ENCODE results near the gene FBXO48.
A peak's percentile ranks its signal among the peaks of the same experiment; 100 is the strongest.

The FBXO48 gene

DNA sequence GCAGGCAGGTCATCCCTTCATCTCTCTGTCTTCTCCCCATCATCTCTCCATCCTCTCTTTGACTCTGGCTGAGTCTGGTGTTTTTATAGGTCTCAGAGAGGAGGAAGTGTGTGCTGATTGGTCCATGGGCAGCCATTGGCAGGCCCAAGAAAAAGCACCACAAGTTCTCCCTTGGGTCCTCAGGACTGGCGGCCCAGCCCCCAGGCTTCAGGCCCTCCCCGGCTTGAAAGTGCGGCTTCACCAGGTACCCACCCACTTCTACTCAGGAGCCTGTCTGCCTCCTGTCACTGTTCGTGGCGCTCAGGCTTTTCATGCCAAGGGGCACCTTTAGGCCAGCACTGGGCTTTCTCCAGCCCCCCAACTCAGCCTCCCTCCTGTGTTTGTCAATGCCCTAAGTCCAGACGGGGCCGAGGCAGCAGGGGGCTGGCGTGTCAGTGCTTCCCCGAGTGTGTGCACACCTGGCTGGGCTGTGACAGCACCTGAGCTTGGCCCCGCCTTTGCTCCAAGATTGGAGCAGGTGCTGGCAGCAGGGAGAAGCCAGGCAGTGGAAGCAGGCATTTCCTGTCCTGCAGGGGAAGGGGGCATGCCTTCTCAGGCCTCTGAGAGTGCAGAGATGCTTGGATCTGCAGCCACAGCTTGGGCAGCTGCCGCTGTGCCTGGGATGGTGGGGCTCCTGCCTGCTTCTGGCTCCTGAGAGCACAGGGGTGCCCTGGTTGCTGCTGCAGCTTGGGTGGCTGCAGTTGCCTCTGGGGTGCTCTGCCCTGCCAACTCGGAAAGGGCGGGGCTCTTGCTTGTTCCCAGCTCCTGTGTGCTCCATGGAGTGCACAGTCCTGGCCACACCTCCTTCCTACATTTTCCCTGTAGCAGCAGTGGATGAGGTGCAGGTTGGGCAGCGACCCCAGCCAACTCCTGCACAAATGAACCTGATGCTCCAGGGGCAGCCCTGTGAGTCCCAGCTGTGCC lies 34.1 kb downstream of the FBXO48 start:
- no peak for DNase-seq

DNA sequence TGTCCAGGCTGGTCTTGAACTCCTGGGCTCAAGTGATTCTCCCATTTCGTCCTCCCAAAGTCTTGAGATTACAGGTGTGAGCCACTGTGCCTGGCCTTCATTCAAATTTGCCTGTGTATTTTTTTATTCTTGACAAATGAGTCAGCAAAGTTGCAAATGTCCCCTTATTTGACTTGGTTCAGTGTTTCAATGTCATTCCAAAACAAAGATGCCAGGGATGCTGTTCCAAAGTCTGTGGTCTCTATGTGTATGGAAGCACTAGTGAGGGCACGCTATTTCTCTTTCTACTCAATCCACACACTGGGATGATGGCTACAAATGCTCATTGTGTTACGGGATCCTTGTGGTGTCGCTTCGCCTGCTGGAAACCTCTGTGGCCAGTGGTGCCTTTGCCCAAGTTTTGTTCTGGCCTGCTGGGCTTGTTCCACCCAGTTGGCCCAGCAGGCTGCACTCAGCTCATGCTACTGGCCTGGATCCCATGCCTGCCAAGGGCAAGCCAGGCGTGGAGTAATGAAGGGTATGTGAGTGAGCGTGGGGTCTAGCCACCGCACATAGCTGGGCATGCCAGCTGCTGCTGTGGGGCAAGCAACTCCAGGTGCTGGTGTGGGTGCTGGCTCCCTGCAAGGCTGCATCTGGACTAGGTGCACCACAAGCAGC lies 35.6 kb downstream of the FBXO48 start:
- DNase-seq, result no peak

GRCh38 chr2:68429311-68429826 lies 37.7 kb downstream of the FBXO48 start:
- DNase-seq, result no peak

DNA sequence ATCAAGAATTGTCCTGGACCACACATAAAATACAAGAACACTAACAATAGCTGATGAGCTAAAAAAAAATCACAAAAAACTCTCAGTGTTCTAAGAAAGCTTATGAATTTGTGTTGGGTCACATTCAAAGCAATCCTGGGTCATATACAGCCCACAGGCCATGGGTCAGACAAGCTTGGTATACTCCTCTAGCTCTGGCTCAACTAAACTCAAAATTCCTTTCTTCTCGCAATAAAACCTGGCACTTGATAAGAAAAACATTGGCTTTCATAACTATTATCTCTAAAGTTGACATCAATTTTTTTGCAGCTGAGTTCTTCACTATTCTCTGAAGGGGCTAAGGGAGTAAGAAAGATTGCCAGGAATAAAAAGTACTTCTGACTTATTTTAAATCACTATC lies 38.3 kb downstream of the FBXO48 start:
- no peak for DNase-seq

DNA sequence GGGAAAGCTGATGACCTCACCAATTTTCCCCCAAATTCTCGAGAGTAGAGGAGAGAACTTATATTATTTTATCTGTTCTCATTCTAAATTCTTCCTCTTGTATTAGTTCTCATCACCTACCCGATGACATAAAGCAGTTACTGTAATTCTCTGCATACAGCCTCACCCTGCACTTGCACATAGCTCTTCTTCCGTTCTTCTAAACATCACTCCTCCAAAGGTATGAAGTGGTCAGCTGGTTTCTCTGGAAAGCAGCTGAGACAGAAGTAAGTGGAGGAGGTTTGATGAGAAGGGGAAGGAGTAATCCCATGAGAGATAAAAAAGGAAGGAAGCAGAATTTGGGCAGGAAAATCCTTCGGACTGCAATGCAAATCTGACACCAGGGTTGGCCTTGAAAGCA lies 39.0 kb downstream of the FBXO48 start:
- DNase-seq, result no peak

DNA sequence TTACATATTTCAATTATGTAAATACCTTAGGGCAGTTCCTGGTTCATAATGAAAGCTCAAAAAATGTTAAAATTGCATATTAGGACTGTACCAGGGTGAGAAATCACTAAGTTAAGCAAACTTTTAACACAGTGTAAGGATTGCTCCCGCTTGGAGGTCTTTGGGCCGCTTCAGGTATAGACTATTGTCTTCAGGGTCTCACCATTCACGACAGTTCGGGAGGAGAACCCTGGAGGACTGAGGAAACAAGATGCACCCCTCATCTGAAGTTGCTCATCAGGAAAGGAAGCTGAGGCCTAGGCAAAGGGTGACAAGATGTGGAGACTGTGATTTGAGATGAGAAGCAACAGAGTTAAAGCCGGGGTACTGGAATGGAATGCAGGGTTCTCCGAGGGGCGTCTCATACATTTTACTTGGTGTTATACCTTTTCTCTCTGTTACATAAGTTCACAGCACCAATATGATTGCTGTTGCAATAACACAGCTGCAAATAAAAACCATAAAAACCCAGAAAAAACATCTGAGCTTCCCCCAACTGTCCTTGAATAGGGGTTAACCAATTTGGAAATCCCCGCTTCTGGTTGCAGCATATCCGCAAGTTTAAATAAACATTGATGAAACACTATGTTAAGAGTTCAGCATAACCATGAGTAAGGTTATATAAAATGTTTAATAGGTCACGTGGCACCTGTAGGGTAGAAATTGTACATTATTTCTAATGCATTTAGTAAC lies 40.1 kb downstream of the FBXO48 start:
- DNase-seq, result peak; percentile 35 to 71

GRCh38 chr2:68426446-68426845 lies 40.6 kb downstream of the FBXO48 start:
- no peak for DNase-seq

GRCh38 chr2:68425503-68425902 lies 41.6 kb downstream of the FBXO48 start:
- DNase-seq, result no peak

DNA sequence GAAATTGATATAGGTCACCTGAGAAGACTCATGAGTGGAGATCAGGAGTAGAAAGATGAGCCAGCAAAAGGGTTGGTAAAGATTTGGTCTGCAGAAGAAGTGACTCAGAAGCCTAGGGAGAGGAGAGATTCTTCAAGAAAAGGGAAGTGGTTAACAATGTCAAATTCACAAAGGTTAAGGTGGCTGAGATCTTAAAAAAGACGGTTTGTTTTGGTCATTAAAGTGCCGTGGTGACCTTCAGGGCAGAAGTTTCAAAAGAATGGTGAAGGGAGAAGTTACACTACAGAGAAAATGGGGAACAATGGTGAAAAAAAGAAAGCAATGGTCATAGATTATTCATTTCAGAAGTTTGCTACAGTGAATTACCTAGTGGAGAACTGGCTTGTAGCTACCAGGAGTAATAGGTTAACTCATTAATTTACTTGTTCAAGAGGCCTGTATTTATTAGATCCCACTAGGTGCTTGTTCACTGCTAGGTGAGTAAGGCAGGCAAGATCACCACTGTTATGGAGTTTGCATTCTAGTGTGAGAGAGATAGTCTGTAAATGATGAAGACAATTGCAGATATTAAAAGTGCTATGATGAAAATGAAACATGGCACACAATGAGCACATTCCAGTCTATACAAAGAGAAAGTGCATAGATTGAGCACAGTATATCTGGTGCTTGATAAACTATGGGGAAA lies 43.0 kb downstream of the FBXO48 start:
- peak in 1 of 2 donors; percentile 41 for DNase-seq

DNA sequence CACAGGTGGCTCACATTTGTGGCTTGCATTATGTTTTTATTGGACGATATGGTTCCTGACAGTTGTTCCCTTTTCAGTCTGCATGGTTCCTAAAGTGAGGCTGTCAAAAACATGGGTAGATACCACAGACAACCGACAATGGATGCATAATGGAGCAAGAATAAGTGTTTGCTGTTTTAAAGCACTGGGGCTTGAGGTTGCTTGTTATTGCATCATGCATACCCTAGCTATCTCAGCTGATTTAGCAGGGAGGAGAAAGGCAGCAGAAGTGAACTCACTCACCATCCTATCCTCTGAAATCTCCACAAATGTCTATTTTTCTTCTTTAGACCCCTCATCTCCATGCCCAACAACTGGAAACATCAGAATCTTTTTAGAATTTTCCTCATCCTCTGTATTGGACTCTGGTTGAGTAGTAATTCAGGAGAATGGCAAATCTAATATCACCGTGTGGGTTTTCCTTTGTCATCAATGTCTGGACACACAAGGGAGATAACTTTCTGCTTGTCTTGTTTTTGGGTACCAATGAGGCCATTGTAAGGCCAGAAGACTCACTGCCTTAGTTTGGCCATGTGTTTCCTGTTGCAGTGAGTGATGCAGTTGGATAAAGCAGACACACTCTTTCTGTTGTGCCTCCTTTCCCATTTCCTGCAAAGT lies 46.7 kb downstream of the FBXO48 start:
- DNase-seq, result no peak

DNA sequence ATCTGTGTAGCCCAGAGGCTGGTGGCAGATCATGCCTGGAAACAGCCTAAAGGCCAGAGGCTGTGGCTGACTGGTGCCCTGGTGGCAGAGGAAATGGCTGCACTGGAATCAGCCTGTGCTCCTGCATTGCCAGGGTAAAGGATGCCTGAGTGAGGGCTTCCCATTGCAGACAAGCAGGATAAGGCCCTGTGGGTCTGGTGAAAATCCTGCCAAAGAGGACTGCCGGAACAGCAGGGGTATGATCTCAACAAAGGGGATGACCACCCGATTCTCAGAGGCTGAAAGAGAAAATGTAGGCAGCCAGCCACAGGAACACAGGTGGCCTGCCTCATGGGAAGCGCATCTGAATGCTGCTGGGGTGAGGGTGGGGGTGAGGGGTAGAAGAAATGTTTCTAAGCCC lies 48.2 kb downstream of the FBXO48 start:
- no peak for DNase-seq

- DNase-seq, result no peak
Observed at GRCh38 chr2:68418419-68418818, 48.7 kb downstream of the FBXO48 start.

DNA sequence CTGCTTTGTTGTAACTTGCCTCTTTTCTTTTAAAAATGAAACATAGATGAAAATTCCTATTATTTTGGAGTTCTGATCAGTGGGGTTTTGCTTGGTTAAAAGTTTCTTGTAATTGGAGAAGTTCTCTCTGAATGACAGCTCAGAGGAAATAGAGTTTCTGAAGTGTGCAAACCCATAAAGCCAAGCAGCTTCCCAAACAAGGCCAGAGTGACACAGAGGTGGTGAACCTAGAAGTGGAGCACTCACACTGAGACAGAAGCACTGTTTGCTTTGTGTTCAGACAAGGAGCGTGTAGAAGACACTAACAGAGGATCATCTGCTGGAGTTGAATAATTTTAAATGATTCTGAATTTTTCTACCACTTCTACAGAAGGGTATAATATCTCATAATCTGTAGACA lies 49.2 kb downstream of the FBXO48 start:
- DNase-seq, result no peak

DNA sequence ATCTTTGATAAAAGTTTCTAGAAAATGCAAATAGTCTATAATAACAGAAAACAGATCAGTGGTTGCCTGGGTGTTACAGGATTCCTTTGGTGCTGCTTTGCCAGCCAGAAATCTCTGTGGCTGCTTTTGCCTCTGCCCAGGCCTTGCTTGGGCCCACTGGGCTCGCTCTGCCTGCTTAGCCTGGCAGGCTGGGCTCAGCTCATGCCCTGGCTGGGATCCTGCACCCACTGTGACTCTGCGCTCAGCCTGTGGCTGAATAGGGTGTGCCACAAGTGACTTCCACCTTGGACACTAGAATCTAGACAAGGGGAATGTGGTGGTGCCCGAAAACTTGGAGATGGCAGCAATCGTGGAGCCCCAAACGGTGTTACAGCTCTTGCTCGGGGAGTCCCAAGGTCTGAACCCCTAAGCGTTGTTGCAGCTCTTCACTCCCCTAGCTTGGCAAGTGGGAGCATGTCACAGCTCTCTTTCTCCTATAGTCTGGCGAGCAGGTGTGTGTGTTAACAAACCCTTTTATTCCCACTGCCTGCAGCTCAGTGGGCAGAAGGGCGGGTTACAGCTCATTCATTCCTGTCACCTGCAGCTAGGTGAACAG lies 50.9 kb downstream of the FBXO48 start:
- DNase-seq, result no peak

DNA sequence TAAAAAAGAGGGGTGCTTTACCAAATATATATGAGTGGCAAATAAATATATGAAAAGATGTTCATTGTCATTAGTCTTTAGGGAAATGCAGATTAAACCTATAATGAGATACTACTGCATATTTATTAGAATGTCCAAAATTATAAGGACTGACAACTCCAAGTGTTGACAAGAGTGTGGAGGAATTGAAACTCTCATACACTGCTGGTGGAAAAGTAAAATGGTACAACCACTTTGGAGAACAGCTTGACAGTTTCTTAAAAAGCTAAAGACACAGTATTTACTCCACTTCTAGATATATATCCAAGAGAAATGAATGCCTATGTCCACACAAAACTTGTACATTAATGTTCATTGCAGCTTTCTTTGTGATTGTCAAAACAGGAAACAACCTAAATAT lies 51.6 kb downstream of the FBXO48 start:
- DNase-seq, result no peak

- no peak for DNase-seq
Observed at GRCh38 chr2:68414876-68415275, 52.2 kb downstream of the FBXO48 start.

GRCh38 chr2:68414452-68414851 lies 52.6 kb downstream of the FBXO48 start:
- no peak for DNase-seq

DNA sequence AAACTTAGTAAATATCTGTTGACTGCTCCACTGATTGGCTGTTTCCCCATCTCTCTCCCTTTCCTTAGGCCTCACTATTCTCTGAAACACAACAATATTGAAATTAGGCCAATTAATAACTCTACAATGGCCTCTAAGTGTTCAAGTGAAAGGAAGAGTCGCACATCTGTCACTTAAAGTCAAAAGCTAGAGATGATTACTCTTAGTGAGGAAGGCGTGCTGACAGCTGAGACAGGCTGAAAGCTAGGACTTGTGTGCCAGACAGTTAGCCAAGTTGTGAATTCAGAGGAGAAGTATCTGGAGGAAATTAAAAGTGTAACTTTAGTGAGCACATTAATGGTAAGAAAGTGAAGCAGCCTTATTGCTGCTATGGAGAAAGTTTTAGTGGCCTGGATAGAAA lies 53.6 kb downstream of the FBXO48 start:
- no peak for DNase-seq

- DNase-seq, result no peak
Observed at GRCh38 chr2:68412127-68412819, 54.8 kb downstream of the FBXO48 start.

GRCh38 chr2:68411397-68412126 lies 55.5 kb downstream of the FBXO48 start:
- peak in 1 of 2 donors; percentile 17 for DNase-seq
